Measurements from ENCODE around the gene APOE.
"Not testable (repeated sequence)": the region's sequence is repeated elsewhere in the genome, so short reads cannot be mapped to it uniquely, and the experiment has no call there.

DNA sequence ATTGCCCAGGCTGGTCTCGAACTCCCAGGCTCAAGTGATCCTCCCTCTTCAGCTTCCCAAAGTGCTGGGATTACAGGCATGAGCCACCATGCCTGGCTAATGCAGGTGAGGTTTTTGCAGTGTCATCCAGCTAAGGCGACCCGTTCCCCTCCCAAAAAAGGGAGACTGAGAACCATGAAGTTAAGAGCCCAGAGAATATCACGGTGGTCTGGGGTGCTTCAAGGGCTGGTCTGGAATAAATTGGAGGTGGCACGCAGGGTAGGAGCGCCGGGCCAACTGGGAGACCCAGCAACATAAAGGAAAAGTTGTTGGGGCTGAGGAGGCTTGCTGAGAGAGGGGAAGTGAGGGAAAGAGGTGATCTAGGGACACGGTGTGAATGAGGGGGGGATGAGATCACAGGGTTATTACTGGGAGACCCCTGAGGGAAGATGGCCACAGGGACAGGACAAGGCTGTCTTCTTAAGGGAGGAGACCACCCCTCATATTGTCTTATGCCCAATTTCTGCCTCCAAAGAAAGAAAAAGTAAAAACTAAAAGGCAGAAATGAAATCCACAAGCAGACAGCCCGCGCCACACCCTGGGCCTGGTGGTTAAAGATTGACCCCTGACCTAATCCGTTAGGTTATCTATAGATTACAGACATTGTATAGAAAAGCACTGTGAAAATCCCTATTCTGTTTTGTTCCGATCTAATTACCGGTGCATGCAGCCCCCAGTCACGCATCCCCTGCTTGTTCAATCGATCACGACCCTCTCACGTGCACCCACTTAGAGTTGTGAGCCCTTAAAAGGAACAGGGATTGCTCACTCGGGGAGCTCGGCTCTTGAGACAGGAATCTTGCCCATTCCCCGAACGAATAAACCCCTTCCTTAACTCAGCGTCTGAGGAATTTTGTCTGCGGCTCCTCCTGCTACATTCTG, 8.2 kb downstream of the APOE start:
- TF ChIP-seq, protein P1, sequence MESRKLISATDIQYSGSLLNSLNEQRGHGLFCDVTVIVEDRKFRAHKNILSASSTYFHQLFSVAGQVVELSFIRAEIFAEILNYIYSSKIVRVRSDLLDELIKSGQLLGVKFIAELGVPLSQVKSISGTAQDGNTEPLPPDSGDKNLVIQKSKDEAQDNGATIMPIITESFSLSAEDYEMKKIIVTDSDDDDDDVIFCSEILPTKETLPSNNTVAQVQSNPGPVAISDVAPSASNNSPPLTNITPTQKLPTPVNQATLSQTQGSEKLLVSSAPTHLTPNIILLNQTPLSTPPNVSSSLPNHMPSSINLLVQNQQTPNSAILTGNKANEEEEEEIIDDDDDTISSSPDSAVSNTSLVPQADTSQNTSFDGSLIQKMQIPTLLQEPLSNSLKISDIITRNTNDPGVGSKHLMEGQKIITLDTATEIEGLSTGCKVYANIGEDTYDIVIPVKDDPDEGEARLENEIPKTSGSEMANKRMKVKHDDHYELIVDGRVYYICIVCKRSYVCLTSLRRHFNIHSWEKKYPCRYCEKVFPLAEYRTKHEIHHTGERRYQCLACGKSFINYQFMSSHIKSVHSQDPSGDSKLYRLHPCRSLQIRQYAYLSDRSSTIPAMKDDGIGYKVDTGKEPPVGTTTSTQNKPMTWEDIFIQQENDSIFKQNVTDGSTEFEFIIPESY (CRISPR knock-in tag; IDR thresholded peaks at IDR 0.05), result not testable (repeated sequence)
- TF ChIP-seq, protein P2, sequence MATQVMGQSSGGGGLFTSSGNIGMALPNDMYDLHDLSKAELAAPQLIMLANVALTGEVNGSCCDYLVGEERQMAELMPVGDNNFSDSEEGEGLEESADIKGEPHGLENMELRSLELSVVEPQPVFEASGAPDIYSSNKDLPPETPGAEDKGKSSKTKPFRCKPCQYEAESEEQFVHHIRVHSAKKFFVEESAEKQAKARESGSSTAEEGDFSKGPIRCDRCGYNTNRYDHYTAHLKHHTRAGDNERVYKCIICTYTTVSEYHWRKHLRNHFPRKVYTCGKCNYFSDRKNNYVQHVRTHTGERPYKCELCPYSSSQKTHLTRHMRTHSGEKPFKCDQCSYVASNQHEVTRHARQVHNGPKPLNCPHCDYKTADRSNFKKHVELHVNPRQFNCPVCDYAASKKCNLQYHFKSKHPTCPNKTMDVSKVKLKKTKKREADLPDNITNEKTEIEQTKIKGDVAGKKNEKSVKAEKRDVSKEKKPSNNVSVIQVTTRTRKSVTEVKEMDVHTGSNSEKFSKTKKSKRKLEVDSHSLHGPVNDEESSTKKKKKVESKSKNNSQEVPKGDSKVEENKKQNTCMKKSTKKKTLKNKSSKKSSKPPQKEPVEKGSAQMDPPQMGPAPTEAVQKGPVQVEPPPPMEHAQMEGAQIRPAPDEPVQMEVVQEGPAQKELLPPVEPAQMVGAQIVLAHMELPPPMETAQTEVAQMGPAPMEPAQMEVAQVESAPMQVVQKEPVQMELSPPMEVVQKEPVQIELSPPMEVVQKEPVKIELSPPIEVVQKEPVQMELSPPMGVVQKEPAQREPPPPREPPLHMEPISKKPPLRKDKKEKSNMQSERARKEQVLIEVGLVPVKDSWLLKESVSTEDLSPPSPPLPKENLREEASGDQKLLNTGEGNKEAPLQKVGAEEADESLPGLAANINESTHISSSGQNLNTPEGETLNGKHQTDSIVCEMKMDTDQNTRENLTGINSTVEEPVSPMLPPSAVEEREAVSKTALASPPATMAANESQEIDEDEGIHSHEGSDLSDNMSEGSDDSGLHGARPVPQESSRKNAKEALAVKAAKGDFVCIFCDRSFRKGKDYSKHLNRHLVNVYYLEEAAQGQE (IDR thresholded peaks at IDR 0.05; ENCODE audit: borderline replicate concordance), result not testable (repeated sequence)
- TF ChIP-seq, protein P2 (CRISPR knock-in tag; IDR thresholded peaks at IDR 0.05; ENCODE audit: low read depth), result not testable (repeated sequence)
- TF ChIP-seq SMAD1 (IDR thresholded peaks at IDR 0.05; ENCODE audit: low read depth, low read length, partially characterized antibody); EZH2 (IDR thresholded peaks at IDR 0.05; ENCODE audit: borderline replicate concordance, low read depth, low read length); SMAD3 (CRISPR knock-in tag; conservative IDR thresholded peaks at IDR 0.05): not testable (repeated sequence)
- TF ChIP-seq, protein P3, sequence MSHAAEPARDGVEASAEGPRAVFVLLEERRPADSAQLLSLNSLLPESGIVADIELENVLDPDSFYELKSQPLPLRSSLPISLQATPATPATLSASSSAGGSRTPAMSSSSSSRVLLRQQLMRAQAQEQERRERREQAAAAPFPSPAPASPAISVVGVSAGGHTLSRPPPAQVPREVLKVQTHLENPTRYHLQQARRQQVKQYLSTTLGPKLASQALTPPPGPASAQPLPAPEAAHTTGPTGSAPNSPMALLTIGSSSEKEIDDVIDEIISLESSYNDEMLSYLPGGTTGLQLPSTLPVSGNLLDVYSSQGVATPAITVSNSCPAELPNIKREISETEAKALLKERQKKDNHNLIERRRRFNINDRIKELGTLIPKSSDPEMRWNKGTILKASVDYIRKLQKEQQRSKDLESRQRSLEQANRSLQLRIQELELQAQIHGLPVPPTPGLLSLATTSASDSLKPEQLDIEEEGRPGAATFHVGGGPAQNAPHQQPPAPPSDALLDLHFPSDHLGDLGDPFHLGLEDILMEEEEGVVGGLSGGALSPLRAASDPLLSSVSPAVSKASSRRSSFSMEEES (CRISPR knock-in tag; IDR thresholded peaks at IDR 0.05), result not testable (repeated sequence)
- 0 out of 2 replicates have a peak, but pooled peaks have one; percentile 8 for TF ChIP-seq JUND (IDR thresholded peaks at IDR 0.05; ENCODE audit: borderline replicate concordance, low read depth, low read length)
- TF ChIP-seq JUND (tag; IDR thresholded peaks at IDR 0.05; ENCODE audit: borderline replicate concordance, low read depth, low read length), result peak; percentile 11; the same call in 1 of the 3 replicates
- TF ChIP-seq, protein P4, sequence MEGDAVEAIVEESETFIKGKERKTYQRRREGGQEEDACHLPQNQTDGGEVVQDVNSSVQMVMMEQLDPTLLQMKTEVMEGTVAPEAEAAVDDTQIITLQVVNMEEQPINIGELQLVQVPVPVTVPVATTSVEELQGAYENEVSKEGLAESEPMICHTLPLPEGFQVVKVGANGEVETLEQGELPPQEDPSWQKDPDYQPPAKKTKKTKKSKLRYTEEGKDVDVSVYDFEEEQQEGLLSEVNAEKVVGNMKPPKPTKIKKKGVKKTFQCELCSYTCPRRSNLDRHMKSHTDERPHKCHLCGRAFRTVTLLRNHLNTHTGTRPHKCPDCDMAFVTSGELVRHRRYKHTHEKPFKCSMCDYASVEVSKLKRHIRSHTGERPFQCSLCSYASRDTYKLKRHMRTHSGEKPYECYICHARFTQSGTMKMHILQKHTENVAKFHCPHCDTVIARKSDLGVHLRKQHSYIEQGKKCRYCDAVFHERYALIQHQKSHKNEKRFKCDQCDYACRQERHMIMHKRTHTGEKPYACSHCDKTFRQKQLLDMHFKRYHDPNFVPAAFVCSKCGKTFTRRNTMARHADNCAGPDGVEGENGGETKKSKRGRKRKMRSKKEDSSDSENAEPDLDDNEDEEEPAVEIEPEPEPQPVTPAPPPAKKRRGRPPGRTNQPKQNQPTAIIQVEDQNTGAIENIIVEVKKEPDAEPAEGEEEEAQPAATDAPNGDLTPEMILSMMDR (IDR thresholded peaks at IDR 0.05 in 2 of 3, conservative IDR thresholded peaks at IDR 0.05 in 1 of 3; ENCODE audit: insufficient read depth in 2 of 3, low read depth in 1 of 3, low read length in 3 of 3), result not testable (repeated sequence)
- TF ChIP-seq, protein P5, sequence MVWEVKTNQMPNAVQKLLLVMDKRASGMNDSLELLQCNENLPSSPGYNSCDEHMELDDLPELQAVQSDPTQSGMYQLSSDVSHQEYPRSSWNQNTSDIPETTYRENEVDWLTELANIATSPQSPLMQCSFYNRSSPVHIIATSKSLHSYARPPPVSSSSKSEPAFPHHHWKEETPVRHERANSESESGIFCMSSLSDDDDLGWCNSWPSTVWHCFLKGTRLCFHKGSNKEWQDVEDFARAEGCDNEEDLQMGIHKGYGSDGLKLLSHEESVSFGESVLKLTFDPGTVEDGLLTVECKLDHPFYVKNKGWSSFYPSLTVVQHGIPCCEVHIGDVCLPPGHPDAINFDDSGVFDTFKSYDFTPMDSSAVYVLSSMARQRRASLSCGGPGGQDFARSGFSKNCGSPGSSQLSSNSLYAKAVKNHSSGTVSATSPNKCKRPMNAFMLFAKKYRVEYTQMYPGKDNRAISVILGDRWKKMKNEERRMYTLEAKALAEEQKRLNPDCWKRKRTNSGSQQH (CRISPR knock-in tag; IDR thresholded peaks at IDR 0.05), result not testable (repeated sequence)
